HTR-8/SVneo (cell line): Measurements from ENCODE around the gene TRMT1.

Experiments
- DNase-seq: peaks from one replicate; pipeline ENCODE4 v3.0.0; 2011; ENCODE audit warnings: low spot score, mixed read lengths; ENCODE audit not compliant: insufficient read length
- FAIRE-seq: peaks from 2 replicates; lab custom pipeline; 2011; peaks lifted over from hg19 to GRCh38; lab: Jason Lieb, UNC

TRMT1 gene

DNA sequence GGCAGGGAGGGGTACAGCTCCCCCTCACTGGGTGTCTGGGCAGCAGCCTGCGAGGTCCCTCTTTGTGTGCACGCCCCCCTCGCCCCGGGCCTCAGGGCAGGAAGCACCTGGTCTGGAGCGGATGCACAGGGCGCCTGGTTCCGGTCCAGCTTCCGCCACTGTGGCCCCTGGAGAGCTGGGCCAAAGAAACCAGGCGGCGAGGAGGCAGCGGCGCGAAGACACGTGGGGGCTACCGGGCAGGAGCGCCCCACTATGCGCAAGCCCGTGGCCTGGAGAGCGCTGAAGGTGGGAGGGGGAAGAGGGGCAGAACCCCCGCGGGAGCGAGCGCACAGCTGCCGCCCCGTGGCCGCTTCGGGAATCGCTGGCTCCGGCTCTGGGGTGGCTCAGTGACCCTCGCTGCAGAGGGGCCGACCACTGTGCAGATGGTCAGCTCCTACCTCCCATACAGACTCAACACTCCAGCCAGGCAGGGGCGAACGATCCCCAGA is 12.1 kb downstream of the TRMT1 start:
- DNase-seq (no peak), FAIRE-seq (no peak)

- no peak for DNase-seq
Observed at GRCh38 chr19:13103581-13104359, 12.8 kb downstream of the TRMT1 start.

DNA sequence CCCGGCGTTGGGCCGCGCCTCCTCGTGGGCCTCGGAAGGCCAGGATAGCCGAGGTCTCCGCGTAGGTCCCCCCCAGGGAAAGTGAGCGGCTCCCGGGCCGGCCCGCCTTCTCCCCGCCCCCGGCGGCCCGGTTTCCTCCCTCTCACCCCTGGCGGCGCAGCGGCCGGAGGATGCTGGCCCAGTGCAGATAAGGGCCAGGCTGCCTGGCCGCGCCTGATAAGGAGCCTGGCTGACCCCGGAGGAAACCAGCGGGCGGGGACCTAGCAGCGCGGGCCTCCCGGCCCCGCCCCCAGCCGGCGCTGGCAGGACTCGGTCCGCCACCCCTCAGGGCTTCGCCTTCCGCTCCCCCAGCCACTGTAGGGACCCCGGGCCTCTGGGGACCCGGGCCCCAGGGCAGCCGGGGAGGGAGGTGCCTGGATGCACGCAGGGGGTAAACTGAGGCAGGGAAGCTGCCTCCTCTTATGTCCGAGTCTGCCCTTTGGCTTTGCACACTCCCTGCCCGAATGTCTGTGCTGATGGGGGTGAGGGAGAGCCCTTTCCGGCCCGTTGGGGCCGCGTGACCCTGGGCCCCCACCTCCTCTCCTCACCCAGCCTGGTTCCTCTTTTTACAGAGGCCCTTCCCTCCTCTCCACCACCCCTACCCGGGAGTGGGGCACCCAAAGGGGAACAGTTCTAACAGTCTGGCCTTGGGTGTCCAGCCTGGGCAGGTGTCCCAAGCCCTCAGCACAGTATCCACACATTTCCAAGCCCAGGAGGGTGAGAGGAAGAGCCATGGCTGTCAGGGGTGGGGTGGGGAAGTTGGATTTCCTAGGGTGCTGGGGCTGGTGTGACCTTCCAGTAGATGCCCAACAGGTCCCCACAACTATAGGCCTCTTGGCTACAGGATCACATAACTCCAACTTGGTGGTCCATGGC is 13.6 kb downstream of the TRMT1 start, which contains the start of gene LYL1:
Gene LYL1 (minus strand): TSS at position 193 of the 915 bp plus-strand sequence. CDS start 1,687 bp downstream, outside the sequence.
- no peak for DNase-seq
- no peak for FAIRE-seq

More at GRCh38 chr19:13103581-13104359, 12.8 kb downstream of the TRMT1 start:
- no peak for FAIRE-seq

GRCh38 chr19:13102416-13102665 is 14.2 kb downstream of the TRMT1 start:
- no peak for FAIRE-seq

DNA sequence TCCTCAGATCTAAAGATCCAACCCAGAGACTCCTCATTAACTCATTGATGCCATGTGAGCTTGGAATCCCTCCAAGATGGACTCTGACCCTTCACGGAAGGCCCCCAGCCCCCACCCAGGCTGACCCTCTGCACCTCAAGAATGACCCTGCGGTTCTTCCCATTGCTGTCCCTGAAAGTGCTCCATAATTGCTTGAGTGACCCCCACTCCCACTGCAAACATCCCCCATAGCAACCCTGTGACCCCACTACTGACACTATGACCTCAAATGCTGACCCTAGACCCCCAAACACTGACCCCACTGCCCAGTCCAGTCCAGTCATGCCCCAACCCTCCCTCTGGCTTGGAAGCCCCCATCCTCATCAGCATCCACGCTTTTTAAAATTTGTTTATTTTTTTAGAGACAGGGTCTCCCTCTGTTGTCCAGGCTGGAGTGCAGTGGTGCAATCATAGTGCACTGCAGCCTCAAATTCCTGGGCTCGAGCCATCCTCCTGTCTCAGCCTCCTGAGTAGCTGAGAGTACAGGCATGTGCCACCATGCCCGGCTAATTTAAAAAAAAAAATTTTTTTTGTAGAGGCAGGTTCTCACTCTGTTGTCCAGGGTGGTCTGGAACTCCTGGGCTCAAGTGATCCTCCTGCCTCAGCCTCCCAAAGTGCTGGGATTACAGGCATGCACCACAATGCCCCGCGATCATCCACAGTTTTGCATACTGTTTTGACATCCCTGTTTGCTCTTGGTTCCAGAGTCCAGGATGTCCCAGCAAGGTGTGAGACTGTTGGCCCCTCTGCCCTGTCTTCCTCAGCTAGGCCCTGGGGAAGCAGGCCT is 14.7 kb downstream of the TRMT1 start:
- no peak for DNase-seq
- no peak for FAIRE-seq

More at GRCh38 chr19:13102416-13102665, 14.2 kb downstream of the TRMT1 start:
- DNase-seq, result no peak

- no peak for DNase-seq
- no peak for FAIRE-seq
Observed at GRCh38 chr19:13100841-13101589, 15.5 kb downstream of the TRMT1 start.

DNA sequence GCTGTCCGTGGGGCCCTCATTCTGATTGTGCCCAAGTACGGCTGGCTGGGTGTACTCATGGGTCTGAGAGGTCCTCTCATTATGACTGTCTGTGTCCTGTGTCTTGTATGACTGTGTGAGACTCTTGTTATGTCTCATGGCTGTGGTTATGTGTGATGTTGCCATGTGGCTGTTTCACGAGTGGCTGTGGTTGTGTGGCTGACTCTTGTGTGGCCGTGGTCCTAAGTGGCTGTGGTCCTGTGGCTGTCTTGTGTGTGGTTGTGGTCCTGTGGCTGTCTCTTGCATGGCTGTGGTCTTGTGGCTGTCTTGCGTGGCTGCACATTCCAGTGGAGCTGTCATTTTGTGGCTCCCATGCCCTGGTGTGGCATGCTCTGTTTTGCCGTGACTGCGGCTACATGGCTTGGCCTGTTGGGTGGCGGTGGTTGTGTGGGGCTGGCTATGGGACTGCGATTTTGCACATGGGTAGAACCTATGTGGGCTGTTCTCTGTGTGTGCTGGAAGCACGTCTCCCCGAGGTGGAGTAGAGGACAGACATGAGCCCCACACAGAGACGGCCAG is 16.4 kb downstream of the TRMT1 start:
- DNase-seq, result no peak

DNA sequence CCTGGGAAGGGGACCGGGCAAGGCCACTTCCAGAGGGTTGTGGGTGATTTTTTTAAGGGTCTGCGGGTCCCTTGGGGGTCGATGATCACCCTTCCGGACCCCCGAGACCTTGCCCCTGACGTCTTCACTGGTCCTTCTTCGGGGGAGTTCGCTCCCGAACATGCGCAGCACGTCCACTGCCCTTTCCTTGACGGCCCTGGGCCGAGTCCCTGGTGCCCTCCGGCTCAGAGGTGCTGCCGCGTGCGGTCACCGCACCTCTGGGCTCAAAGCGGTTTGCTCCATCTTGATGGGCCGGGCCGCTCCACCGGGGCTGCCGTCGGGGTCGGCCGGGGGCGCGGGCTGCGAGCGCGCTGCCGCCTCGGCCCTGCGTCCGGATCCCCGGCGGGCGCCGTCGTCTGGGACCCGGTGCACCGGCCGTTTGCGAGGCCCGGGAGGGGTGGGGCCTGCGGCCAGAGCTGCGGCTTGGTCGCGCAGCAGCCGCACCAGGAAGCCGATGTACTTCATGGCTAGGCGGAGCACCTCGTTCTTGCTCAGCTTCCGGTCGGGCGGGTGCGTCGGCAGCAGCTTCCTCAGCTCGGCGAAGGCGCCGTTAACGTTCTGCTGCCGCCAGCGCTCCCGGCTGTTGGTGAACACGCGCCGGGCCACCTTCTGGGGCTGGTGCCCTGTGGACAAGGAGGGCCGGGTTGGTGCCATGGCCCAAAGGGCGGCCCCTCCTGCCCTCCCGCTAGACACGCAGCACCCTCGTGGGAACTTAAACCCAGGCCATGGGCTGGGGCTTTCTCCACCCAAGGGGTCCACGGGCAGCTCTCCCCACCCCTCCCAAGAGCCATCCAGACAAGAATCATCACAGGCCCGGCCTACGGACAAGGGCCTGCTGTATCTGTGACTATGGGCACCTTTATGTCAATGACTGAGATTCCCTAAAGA is 17.2 kb downstream of the TRMT1 start:
- no peak for DNase-seq

More for the DNA sequence above, 16.4 kb downstream of the TRMT1 start:
- FAIRE-seq, result no peak

DNA sequence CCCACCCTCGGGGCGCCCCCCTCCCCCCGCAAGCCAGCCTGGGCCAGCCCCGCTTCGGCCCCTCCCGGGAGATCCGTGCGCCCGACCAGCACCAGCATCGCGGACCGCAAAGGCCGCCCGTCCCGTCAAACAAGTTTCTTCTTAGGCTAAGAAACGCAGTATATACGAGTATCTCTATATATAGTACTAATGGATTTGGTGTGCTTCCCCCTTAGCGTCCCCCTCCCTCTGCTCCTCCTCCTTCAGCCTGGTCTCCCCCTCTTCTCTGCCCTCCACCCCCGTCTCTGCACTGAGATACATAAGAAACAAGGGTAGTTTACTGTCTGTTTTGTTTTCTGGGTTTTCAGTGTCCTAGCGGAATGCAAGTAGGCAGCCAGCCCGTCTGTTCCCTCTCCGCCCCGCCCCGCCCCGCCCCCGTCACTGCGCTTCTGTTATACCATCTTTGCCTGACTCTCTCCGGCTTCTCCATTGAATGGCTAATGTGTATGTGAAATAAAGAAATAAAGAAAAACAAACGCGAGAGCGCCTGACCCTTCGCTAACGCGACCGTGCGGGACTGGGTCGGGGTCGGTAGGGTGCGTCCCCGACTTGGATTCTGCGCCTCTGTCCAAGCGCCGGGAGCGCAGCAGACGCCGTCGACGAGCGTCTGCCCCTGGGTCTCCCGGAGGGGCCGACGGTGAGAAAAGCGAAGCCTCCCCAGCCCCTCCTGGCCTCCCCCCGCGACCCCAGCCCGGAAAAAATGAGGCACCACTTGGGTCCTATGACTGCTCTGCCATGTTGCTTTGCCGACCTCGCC is 18.1 kb downstream of the TRMT1 start:
- no peak for DNase-seq
- FAIRE-seq, result no peak

More for the DNA sequence above, 17.2 kb downstream of the TRMT1 start:
- FAIRE-seq, result no peak

GRCh38 chr19:13097463-13098258 is 18.9 kb downstream of the TRMT1 start:
- FAIRE-seq (no peak), DNase-seq (no peak)

DNA sequence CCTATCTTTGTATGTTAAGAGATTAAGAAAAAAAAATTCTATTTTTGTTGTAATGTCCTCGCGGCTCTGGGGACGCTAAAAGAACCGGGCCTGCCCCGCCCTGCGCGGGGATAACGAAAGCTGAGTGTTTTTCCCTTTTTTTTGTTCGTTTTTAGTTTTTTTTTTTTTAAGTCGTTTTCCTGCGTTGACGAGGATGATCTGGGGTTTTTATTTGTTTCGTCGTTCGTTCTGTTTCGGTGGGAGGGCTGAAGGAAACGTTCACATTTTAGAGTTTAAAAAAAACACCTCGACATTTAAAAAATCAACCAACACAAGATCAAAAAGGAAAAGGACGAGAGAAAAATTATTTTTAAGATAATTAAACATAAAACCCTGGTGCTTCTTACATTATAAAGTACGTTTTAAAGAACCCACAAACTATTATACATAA is 19.5 kb downstream of the TRMT1 start:
- FAIRE-seq (no peak), DNase-seq (no peak)

- no peak for FAIRE-seq
- DNase-seq, result no peak
Observed at GRCh38 chr19:13095934-13096927, 20.3 kb downstream of the TRMT1 start.

GRCh38 chr19:13095393-13095784 is 21.2 kb downstream of the TRMT1 start:
- FAIRE-seq (no peak), DNase-seq (no peak)

DNA sequence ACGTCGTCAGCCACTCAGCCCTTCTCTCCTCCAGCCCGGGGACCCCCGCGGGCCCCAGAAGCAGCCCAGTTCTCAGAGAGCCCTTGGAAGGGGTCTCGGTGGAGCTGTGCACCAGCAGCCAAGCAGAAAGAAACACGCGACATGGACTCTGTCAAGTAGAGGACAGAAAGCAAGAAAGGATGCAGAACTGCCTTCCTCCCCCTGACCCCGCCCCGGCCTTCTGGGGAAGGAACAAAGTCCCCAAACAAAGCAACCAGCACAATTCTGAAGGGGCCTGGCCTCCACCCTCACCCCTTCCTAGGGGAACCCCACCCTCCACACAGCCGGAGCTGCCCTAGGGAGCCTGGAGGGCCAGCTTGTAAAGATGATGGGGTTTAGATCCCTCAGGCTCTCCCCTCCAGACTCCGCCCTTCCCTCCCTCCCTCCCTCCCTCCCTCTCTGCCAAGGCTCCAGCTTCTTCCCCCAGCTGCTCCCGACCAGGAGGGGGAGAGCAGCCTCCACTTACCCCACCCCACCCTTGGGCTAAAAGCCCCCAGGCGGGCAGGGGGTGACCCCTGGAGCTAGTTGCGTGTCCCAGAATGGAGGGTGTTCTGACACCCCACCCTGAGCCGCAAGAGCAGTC is 21.7 kb downstream of the TRMT1 start:
- DNase-seq (no peak), FAIRE-seq (no peak)

GRCh38 chr19:13094106-13094504 is 22.4 kb downstream of the TRMT1 start:
- no peak for DNase-seq
- no peak for FAIRE-seq
